GM23338 (cell line): ENCODE results near the gene PNLIPRP2. TPM values are rescaled to one million over a fixed set of nuclear protein-coding genes. Genes with fewer than 3 reads are reported as not detected.

Experiments used
- CTCF ChIP-seq, 2 experiments: fragments of 200-600 bp in 1 of 2; sonication (generic) in 1 of 2; conservative IDR thresholded peaks; 2 replicates each; pipeline versions ENCODE4 v1.5.1 to v1.6.1; 2016 to 2017; ENCODE audit warnings: antibody characterized with exemption in 2 of 2, low read depth in 2 of 2, mild to moderate bottlenecking in 2 of 2, moderate library complexity in 1 of 2
- ETS1 ChIP-seq: IDR thresholded peaks from 2 replicates; pipeline ENCODE4 v1.6.1; 2016; ENCODE audit warnings: antibody characterized with exemption
- JUNB ChIP-seq: IDR thresholded peaks from one replicate; pipeline ENCODE4 v1.6.1; 2016; ENCODE audit warnings: antibody characterized with exemption; ENCODE audit not compliant: unreplicated experiment
- NANOG ChIP-seq: IDR thresholded peaks from 2 replicates; pipeline ENCODE4 v1.6.1; 2016; ENCODE audit warnings: antibody characterized with exemption, borderline replicate concordance
- STAT1 ChIP-seq: IDR thresholded peaks from one replicate; pipeline ENCODE4 v1.6.1; 2016; ENCODE audit warnings: antibody characterized with exemption; ENCODE audit not compliant: unreplicated experiment
- ZNF114 ChIP-seq: fragments of 250-450 bp; sonication (Bioruptor Pico); IDR thresholded peaks from 2 replicates; pipeline ENCODE4 v1.5.0; 2020; ENCODE audit warnings: mild to moderate bottlenecking, moderate library complexity
- ZNF331 ChIP-seq: fragments of 250-450 bp; sonication (Bioruptor Pico); IDR thresholded peaks from 2 replicates; pipeline ENCODE4 v1.5.0; 2020; ENCODE audit warnings: low read depth, mild to moderate bottlenecking, moderate library complexity
- ZNF462 ChIP-seq: fragments of 250-450 bp; sonication (Bioruptor Pico); IDR thresholded peaks from 2 replicates; pipeline ENCODE4 v1.5.0; 2020; ENCODE audit warnings: mild to moderate bottlenecking, moderate library complexity
- polyA plus RNA-seq: library from polyadenylated mRNA; unstranded; fragments of >200 nt; fragmentation: Nextera tagmentation; extraction: Ambion mirVana; gene quantifications from 2 replicates; pipeline ENCODE4 v1.2.1, GENCODE V29; 2016
- total RNA-seq: library from RNA; depleted of rRNA; stranded (reverse); fragments of >200 nt; shearing (Covaris generic); gene quantifications from 2 replicates; pipeline ENCODE4 v1.2.3, GENCODE V29; 2014

Gene PNLIPRP2
- total and polyA plus RNA-seq, 2 experiments from 2014 or later, result 0.24 TPM; not detected in 1

GRCh38 chr10:116589926-116590325 lies 30.8 kb upstream of the PNLIPRP2 start (continued):
- TF ChIP-seq ZNF462, result no peak
- TF ChIP-seq ETS1, result no peak
- no peak for TF ChIP-seq ZNF331 (CRISPR knock-in tag)
- TF ChIP-seq STAT1, result no peak
- TF ChIP-seq NANOG, result no peak
- TF ChIP-seq ZNF114 (CRISPR knock-in tag), result no peak
- no peak for TF ChIP-seq CTCF (conservative IDR thresholded peaks at IDR 0.05; ENCODE audit: low read depth in 2 of 2)
- no peak for TF ChIP-seq JUNB
